Measurements from ENCODE around the gene SLC26A5. TPM values are rescaled to one million over a fixed set of nuclear protein-coding genes. Genes with fewer than 3 reads are reported as not detected.

Gene SLC26A5
- total and polyA plus RNA-seq, 2 donors (not counting 1 experiment from before 2014, with no cell fraction given) = not detected

GRCh38 chr7:103396471-103396870, 49.5 kb downstream of the SLC26A5 start:
- intact Hi-C loops (cut with micrococcal nuclease) = no loop called here

DNA sequence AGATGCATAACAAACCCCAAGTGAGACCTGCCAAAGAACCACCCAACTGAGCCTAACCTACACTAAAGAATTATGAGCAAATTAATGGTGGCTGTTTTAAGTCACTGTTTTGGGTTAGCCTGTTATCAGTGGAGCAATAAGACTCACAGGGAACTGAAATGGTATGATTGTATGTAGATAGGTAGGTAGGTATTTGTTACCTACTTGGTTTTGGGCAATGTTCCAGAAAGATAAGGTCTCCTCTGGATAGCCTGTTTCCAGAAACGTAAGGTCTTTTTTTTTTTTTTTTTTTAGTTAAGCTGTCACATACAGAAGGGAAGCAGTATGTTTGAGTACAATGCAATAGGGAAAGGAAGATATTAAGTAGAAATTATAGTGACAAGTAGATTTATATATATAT, 50.9 kb downstream of the SLC26A5 start:
- Mint-ChIP-seq H3K27me3 (peaks cover 7% of the 10 kb centered on the region), H3K9me3 (ENCODE audit: insufficient read depth) (peaks cover under 1% of the 10 kb centered on the region), H3K4me3 (no peak overlapping the region), H3K27ac (no peak overlapping the region), H3K4me1 (no peaks in the 10 kb centered on the region)
- no peaks in the 10 kb centered on the region for H3K9me3 ChIP-seq (ENCODE audit: control extremely low read depth in 1 of 3, control insufficient read depth in 2 of 3, insufficient read depth in 1 of 3, low read length in 2 of 3)
- no peaks in the 10 kb centered on the region for H4K20me1 ChIP-seq (ENCODE audit: control insufficient read depth, insufficient read depth, low read length, poor library complexity, severe bottlenecking)
- ChIA-PET CTCF (no interaction called here), POLR2A (no interaction called here)
- H3K4me3 ChIP-seq (ENCODE audit: control extremely low read depth in 1 of 5, extremely low read depth in 1 of 5, insufficient read depth in 1 of 5, low read depth in 2 of 5, low read length in 4 of 5) = no peak overlapping the region
- H3K4me1 ChIP-seq (ENCODE audit: control insufficient read depth in 2 of 2, insufficient read depth in 2 of 2, low read length in 2 of 2) = no peaks in the 10 kb centered on the region
- H3K36me3 ChIP-seq (replicated peaks in 1 of 2; ENCODE audit: control extremely low read depth in 1 of 2, control insufficient read depth in 1 of 2, extremely low read depth in 1 of 2, insufficient read depth in 2 of 2, low read length in 1 of 2) = no peaks in the 10 kb centered on the region
- peaks cover 0 to 3% (median 0%) of the 10 kb centered on the region in 4 experiments for H3K27me3 ChIP-seq (replicated peaks in 1 of 4; ENCODE audit: control extremely low read depth in 1 of 4, control insufficient read depth in 3 of 4, insufficient read depth in 4 of 4, low read length in 3 of 4)
- ATAC-seq (ENCODE audit: low read depth) (no peak), DNase-seq (no peak)
- no peak overlapping the region for H3K27ac ChIP-seq (ENCODE audit: low read length in 2 of 2)
- intact Hi-C loops (cut with micrococcal nuclease) = no loop called here
- H3K9ac ChIP-seq (ENCODE audit: low read length) = no peak overlapping the region
- no peak overlapping the region for H3K4me2 ChIP-seq (replicated peaks; ENCODE audit: low read depth, low read length, poor library complexity, severe bottlenecking)
- TF ChIP-seq EZH2 (IDR thresholded peaks at IDR 0.05; ENCODE audit: borderline replicate concordance, insufficient read depth, low read depth, low read length, poor library complexity, severe bottlenecking) = no peak
- H2AFZ ChIP-seq (ENCODE audit: insufficient read depth, low read depth, low read length, poor library complexity, severe bottlenecking) = no peak overlapping the region
- no CpG with 5 or more reads among the region's 1 CpG for WGBS (ENCODE audit: insufficient coverage)
- no peaks in the 10 kb centered on the region for H3K79me2 ChIP-seq (ENCODE audit: control insufficient read depth, insufficient read depth, low read length)

More at GRCh38 chr7:103396471-103396870, 49.5 kb downstream of the SLC26A5 start:
- Histone ChIP-seq H3K9me3 (ENCODE audit: control extremely low read depth in 1 of 3, control insufficient read depth in 2 of 3, insufficient read depth in 1 of 3, low read length in 2 of 3) (no peaks in the 10 kb centered on the region), H3K79me2 (ENCODE audit: control insufficient read depth, insufficient read depth, low read length) (no peaks in the 10 kb centered on the region), H3K36me3 (replicated peaks in 1 of 2; ENCODE audit: control extremely low read depth in 1 of 2, control insufficient read depth in 1 of 2, extremely low read depth in 1 of 2, insufficient read depth in 2 of 2, low read length in 1 of 2) (no peaks in the 10 kb centered on the region), H3K4me1 (ENCODE audit: control insufficient read depth in 2 of 2, insufficient read depth in 2 of 2, low read length in 2 of 2) (no peaks in the 10 kb centered on the region), H3K9ac (ENCODE audit: low read length) (no peak overlapping the region), H3K27me3 (replicated peaks in 1 of 4; ENCODE audit: control extremely low read depth in 1 of 4, control insufficient read depth in 3 of 4, insufficient read depth in 4 of 4, low read length in 3 of 4) (peaks cover 0 to 3% (median 0%) of the 10 kb centered on the region in 4 experiments), H3K27ac (ENCODE audit: low read length in 2 of 2) (no peak overlapping the region), H2AFZ (ENCODE audit: insufficient read depth, low read depth, low read length, poor library complexity, severe bottlenecking) (no peak overlapping the region), H3K4me3 (ENCODE audit: control extremely low read depth in 1 of 5, extremely low read depth in 1 of 5, insufficient read depth in 1 of 5, low read depth in 2 of 5, low read length in 4 of 5) (no peak overlapping the region), H4K20me1 (ENCODE audit: control insufficient read depth, insufficient read depth, low read length, poor library complexity, severe bottlenecking) (no peaks in the 10 kb centered on the region), H3K4me2 (replicated peaks; ENCODE audit: low read depth, low read length, poor library complexity, severe bottlenecking) (no peak overlapping the region)
- ATAC-seq (ENCODE audit: low read depth) (no peak), DNase-seq (no peak)
- POLR2A ChIA-PET = no interaction called here
- no CpG with 5 or more reads among the region's 8 CpGs for WGBS (ENCODE audit: insufficient coverage)
- H3K27ac Mint-ChIP-seq = no peak overlapping the region
- H3K4me1 Mint-ChIP-seq = no peaks in the 10 kb centered on the region
- TF ChIP-seq EZH2 (IDR thresholded peaks at IDR 0.05; ENCODE audit: borderline replicate concordance, insufficient read depth, low read depth, low read length, poor library complexity, severe bottlenecking) = no peak
- no peak for TF ChIP-seq CTCF (IDR thresholded peaks at IDR 0.05)
- H3K9me3 Mint-ChIP-seq (ENCODE audit: insufficient read depth) = peaks cover 2% of the 10 kb centered on the region
- H3K4me3 Mint-ChIP-seq = no peak overlapping the region
- CTCF ChIA-PET = no interaction called here
- H3K27me3 Mint-ChIP-seq = peaks cover under 1% of the 10 kb centered on the region

All from B cell (primary cell).